NCI-H1092 treated with DMSO at 0.1 percent for 48 hours (cell line): ENCODE results near the gene NOXRED1.
"Not testable (repeated sequence)": the region's sequence is repeated elsewhere in the genome, so short reads cannot be mapped to it uniquely, and the experiment has no call there.

ENCODE experiments used
- DNase-seq: peaks from one replicate; lab custom pipeline; 2025; lab: John Stamatoyannopoulos, UW

Gene NOXRED1

GRCh38 chr14:77423423-77423822, at the start of gene NOXRED1:
TSS of gene NOXRED1 (minus strand) at chr14:77423523. CDS start at chr14:77422889, 634 bp downstream.
- DNase-seq, result no peak

DNA sequence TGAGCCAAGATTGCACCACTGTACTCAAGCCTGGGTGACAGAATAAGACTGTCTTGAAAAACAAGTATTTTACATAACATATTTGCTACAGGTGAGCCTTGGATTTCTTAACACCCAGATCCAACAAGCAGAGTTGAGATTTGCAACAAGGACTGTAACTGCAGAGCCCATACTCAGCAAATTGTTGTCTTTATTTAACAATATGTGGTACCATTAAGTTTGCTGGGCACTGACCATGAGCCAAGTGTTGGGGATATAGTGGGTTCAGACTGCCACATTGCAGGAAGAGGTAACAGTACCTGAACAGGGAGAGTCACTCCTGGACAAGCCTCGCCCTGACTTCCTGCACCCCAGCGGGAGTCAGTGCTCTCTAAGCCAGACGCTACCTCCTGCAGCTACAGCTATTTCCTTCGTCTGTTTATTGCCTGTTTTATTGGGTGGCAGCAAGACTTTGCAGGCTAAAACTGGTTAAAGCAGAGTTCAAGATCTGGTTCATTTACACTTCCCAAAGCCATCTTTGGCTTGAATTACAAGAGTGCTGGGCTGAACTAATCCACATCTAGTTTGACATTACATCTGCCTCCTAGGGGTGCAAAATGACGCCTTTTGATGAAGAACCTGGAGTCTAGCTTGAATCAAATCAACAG, 47.0 kb upstream of the NOXRED1 start:
- DNase-seq, result no peak

DNA sequence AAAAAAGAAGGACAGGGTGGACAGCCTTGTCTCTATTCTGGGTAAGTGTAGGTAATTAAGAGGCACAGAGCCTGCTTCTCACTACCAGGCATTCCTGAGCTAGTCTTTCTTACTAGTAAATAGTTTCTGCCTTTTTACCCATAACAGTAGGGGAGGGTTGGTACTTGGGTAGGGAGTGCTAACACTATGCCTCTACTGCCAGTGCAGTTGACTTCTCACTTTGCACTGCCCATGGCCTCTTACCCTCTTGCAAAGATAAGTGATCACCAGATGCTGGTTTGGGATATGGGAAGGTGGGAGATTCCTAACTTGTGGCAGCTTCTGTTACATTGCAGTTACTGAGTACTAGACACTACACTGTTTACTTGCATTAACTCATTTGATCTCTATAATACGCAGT, 46.2 kb upstream of the NOXRED1 start:
- DNase-seq, result no peak

GRCh38 chr14:77469067-77469505, 45.8 kb upstream of the NOXRED1 start:
- DNase-seq, result no peak

- DNase-seq, result no peak
These were observed 44.5 kb upstream of the NOXRED1 start for GRCh38 chr14:77467801-77468200.

DNA sequence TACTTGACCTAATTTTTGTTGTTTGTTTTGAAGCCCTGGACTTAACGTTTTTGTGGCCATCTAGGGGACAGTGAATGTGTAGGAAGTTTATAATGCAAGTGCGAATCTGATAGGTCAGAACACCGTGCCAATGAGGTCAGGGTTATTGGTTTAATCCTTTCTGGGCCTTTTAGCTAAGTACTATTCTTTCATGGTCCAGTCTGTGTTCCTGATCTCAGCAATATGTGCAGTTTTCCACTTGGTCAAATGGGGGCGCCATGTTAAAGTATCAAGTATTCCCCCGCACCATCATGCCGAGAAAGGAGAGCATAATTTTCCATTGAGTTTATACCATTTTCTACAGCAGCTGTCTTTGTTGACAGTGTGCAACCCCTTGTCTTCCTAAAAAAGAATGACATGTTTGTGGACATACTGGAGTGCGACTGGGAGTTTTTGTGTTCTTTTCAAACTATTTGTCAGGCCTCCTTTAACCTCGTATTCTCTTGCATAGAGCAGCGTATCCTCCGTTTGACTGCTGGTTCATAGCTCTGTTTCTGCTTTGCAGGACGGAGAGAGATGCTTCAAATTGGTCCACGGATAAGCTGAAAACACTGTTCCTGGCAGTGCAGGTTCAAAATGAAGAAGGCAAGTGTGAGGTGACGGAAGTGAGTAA, 35.9 kb upstream of the NOXRED1 start:
- peak; percentile 23 for DNase-seq

GRCh38 chr14:77458249-77458950, 35.1 kb upstream of the NOXRED1 start:
- peak; percentile 26 for DNase-seq

- DNase-seq, result peak; percentile 99
These were observed 34.4 kb upstream of the NOXRED1 start, which contains the start of the genes AHSA1 and VIPAS39 for GRCh38 chr14:77457522-77458248. TSS of gene AHSA1 (plus strand) at chr14:77458093. CDS start at chr14:77458190, 97 bp downstream. TSS of gene VIPAS39 (minus strand) at chr14:77457601. CDS start at chr14:77454102, 3,499 bp downstream.

DNA sequence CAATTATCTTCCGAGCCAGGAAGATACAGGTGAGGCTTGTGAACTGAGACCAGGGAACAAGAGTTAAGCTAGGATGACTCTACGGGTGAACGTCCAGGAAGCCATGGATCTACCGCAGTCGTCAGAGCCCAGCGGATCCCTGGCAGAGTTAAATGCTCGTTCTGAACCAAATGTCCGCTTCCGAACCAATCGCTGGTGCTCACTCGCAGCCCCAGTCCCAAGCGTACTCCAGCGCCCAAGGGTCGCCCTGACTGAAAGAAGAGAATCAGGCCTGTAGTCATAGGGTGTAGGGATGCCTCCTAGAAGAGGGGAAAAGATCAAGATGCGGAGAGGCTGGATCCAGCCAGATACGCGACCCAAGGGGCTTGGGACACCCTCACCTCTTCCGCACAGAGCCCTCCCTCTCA, 33.8 kb upstream of the NOXRED1 start:
- peak; percentile 61 for DNase-seq

DNA sequence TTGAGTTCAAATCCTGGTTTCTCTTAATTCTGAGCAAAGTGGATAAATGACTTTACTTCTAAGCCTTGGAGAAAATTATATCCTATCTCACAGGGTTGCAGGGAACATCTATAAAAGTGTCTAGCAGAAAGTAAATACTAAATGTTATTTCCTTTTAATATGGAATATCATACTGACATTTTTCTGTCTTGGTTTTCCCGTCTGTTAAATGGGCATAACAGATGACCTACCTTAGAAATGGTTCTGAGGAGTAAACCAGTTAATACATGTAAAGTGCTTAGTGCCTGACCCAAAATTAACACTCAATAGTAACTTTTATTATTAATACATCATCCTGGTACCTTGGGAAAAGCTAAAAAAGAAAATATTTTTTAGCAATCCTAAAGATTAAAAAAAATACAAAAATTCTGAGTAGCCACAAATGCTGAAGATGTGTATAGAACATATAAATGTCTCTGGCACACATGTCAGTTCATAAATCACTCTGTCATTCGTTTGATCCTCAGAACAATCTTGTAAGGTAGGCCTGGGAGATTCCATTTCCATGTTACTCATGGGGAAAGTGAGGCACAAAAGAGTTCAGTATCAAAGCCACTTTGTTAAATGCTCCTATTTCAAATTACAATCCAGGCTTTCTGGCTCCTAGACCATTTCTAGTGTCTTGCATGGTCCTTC, 32.8 kb upstream of the NOXRED1 start:
- no peak for DNase-seq

DNA sequence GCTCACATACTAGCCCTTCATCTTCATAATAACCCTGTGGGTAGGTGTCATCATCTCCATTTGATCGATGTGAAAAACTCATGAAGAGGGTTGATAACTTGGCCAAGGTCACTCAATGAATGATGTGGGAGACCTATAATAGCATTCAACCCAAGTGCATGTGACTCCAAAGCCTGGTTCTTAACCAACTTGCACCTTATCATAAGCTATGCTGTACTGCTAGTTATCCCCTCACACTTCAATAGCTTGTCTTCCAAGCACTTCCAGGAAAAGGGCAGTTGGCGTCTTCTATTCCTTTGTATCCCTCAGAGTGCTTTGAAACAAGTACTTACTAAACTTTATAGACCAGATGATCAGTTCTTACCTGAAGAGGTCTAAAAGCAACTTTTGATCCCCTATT, 18.9 kb upstream of the NOXRED1 start:
- no peak for DNase-seq

- no peak for DNase-seq
These were observed 16.5 kb upstream of the NOXRED1 start for GRCh38 chr14:77439861-77440260.

DNA sequence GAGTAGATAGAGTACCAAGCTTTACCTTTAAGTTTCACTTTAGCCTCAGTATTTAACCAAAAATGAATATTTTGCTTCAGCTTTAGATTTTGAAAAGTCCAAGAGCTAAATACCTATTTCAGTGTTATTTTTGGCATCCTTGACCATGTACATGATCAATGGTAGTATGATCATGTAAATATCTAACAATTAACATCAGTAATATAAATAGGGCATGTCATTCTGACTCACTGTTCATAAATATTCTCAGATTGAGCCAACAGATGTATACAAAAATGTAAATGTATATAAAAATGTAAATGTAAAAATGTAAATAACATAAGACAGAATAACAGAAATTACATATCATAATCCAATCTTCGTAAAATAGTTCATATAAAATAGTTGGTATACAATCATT, 15.3 kb upstream of the NOXRED1 start:
- no peak for DNase-seq

GRCh38 chr14:77436042-77436441, 12.7 kb upstream of the NOXRED1 start:
- no peak for DNase-seq

DNA sequence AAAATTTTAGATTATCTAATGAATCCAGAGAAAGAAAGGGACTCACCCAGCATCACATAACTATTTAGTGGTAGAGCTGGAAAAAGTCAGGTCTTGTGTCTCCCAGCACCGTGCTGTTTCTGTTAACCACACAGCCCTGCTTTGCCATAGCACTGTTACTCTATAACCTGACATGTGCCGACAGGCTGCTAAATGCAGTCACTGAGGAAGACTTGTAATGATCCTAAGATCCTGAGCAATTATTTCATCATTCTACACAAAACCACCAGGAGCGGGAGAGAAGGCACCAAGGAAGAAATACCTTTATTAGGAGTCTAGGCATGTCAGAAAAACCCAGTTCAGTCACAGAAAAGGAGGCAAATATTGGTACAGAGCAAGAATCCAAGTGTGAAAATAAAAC, 3.1 kb upstream of the NOXRED1 start:
- DNase-seq, result no peak

GRCh38 chr14:77424862-77425261, 1.5 kb upstream of the NOXRED1 start:
- DNase-seq, result no peak

DNA sequence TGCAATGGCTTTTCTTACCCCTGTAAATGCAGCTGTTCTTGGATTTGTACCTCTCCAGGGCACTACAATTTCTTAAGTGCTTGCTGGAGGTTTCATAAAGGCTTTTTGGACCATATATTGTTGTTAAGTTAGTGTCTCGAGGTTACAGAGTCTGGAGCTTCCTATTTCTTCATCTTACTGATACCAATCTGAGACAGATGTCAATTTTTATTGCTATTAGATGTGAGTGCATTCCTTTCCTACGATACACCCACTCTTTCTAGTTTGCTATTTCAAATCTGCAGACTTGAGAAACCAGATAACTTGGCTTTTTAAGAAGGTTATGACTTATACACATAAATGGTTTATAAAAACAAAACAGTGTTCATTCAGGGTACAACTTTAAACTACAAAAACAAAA, 2.1 kb downstream of the NOXRED1 start:
- no peak for DNase-seq

GRCh38 chr14:77416836-77417235, 6.5 kb downstream of the NOXRED1 start:
- DNase-seq, result no peak

GRCh38 chr14:77416098-77416497, 7.2 kb downstream of the NOXRED1 start:
- not testable (repeated sequence) for DNase-seq

DNA sequence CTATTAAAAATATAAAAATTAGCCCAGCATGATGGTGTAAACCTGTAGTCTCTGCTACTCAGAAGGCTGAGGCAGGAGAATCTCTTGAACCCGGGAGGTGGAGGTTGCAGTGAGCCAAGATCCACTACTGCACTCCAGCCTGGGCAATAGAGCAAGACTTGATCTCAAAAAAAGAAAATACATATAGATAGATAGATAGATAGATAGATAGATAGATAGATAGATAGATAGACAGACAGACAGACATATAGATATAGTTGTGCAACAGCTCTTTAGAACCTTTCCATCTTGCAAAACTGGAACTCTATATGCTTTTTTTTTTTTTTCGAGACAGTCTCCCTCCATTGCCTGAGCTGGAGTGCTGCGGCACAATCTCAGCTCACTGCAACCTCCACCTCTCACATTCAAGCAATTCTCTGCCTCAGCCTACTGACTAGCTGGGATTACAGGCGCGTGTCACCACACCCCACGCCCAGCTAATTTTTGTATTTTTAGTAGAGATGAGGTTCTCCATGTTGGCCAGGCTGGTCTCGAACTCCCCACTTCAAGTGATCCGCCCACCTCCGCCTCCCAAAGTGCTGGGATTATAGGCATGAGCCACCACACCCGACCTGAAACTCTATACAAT, 7.8 kb downstream of the NOXRED1 start:
- not testable (repeated sequence) for DNase-seq

GRCh38 chr14:77409131-77409533, 14.2 kb downstream of the NOXRED1 start:
- peak; percentile 2 for DNase-seq
